Endometrium (tissue), 2 donors: ENCODE data around the gene CFAP70.

Source experiments
- FAIRE-seq: peaks from 2 replicates; lab custom pipeline; 2012; peaks lifted over from hg19 to GRCh38; lab: Jason Lieb, UNC
- donor health status: control.
- donor health status: control.

The CFAP70 gene

GRCh38 chr10:73215749-73216148 is 142.9 kb downstream of the CFAP70 start:
- no peak for FAIRE-seq

GRCh38 chr10:73211106-73211811 is 147.4 kb downstream of the CFAP70 start:
- FAIRE-seq = no peak

- no peak for FAIRE-seq
Measured at GRCh38 chr10:73210395-73211105, 148.1 kb downstream of the CFAP70 start.

GRCh38 chr10:73209705-73210104 is 149.0 kb downstream of the CFAP70 start:
- no peak for FAIRE-seq

- no peak for FAIRE-seq
Measured at GRCh38 chr10:73207883-73208282, 150.8 kb downstream of the CFAP70 start.

GRCh38 chr10:73206385-73206784 is 152.3 kb downstream of the CFAP70 start:
- no peak for FAIRE-seq

- no peak for FAIRE-seq
Measured at GRCh38 chr10:73205890-73206289, 152.8 kb downstream of the CFAP70 start.

GRCh38 chr10:73205081-73205480 is 153.6 kb downstream of the CFAP70 start:
- no peak for FAIRE-seq
